Measurements from ENCODE around the gene SKIC8.

SKIC8 gene

DNA sequence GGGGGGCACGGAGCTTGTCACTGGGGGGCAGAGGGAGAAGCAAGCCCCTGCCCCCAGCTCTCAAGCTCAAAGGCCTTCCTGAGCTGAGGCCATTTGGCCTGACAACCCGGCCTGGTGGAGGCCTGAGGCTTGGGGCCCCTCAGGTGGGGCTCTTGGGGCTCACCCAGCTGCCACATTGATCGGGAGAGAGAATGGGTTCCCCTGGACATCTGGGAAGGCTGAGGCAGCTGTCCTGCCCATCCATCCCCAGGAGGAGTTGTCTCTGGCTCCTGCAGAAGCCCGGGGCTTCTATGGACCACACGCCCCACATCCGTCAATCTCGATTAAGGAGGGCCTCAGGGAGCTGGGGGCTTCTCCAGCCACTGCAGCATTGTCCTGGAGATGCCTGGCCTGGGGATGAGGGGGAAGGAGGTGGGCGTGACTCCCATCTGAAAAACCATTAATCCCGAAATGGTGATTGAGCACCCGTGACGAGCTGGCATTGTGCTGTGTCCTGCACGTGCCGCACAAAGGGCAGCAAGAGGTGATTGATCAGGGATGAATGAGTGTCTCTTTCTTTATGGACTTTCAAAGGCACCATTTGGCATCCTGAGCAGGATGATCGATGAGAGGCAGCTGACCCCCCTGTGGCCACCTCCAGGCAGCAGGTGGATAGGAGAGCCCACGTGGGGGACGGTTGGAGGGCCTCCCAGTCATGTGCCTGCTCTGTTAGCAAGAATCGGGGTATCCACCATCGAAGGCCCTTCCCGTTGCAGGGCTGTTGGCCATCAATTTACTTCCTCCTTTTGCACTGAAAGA, 23.5 kb upstream of the SKIC8 start:
- TF ChIP-seq, protein P1, sequence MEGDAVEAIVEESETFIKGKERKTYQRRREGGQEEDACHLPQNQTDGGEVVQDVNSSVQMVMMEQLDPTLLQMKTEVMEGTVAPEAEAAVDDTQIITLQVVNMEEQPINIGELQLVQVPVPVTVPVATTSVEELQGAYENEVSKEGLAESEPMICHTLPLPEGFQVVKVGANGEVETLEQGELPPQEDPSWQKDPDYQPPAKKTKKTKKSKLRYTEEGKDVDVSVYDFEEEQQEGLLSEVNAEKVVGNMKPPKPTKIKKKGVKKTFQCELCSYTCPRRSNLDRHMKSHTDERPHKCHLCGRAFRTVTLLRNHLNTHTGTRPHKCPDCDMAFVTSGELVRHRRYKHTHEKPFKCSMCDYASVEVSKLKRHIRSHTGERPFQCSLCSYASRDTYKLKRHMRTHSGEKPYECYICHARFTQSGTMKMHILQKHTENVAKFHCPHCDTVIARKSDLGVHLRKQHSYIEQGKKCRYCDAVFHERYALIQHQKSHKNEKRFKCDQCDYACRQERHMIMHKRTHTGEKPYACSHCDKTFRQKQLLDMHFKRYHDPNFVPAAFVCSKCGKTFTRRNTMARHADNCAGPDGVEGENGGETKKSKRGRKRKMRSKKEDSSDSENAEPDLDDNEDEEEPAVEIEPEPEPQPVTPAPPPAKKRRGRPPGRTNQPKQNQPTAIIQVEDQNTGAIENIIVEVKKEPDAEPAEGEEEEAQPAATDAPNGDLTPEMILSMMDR (IDR thresholded peaks at IDR 0.05; ENCODE audit: low read depth, low read length) = no peak
- Histone ChIP-seq H3K9me3 (ENCODE audit: severe bottlenecking) (no peaks in the 10 kb centered on the region), H3K27me3 (ENCODE audit: insufficient read depth, low read depth, severe bottlenecking) (no peaks in the 10 kb centered on the region), H3K27ac (no peak overlapping the region), H3K4me3 (ENCODE audit: low read depth, low read length) (no peak overlapping the region), H3K36me3 (no peaks in the 10 kb centered on the region)
- no peak for DNase-seq

- TF ChIP-seq, protein P1 (IDR thresholded peaks at IDR 0.05; ENCODE audit: low read depth, low read length) = no peak
- Histone ChIP-seq H3K9me3 (ENCODE audit: severe bottlenecking) (no peaks in the 10 kb centered on the region), H3K27me3 (ENCODE audit: insufficient read depth, low read depth, severe bottlenecking) (no peaks in the 10 kb centered on the region), H3K27ac (no peak overlapping the region), H3K36me3 (no peaks in the 10 kb centered on the region), H3K4me3 (ENCODE audit: low read depth, low read length) (no peak overlapping the region)
- DNase-seq = no peak
These were observed 22.8 kb upstream of the SKIC8 start for GRCh38 chr15:78322243-78322642.

DNA sequence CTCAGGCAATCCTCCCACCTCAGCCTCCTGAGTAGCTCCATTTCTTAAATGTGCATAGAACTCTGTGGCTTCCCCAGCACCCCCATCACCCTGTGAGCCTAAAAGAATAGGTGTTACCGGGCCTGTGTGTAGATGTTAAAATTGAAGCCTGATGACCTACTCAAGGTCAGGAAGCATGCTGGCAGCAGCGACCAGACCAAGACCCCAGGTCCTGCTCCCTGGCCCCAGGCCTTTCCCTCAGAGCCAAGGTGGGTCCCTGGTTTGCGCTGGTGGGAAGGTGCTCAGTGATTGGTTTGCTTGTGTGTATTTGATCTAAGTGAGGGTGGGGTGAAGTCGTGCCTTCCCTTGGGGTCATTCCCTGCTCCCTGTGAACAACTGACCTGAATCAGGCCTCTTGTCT, 22.4 kb upstream of the SKIC8 start:
- DNase-seq = no peak
- no peak overlapping the region for H3K4me3 ChIP-seq (ENCODE audit: low read depth, low read length)
- H3K9me3 ChIP-seq (ENCODE audit: severe bottlenecking) = no peaks in the 10 kb centered on the region
- no peak overlapping the region for H3K27ac ChIP-seq
- H3K27me3 ChIP-seq (ENCODE audit: insufficient read depth, low read depth, severe bottlenecking) = no peaks in the 10 kb centered on the region
- no peaks in the 10 kb centered on the region for H3K36me3 ChIP-seq
- TF ChIP-seq, protein P1 (IDR thresholded peaks at IDR 0.05; ENCODE audit: low read depth, low read length) = no peak

- H3K36me3 ChIP-seq = no peaks in the 10 kb centered on the region
- H3K27me3 ChIP-seq (ENCODE audit: insufficient read depth, low read depth, severe bottlenecking) = no peaks in the 10 kb centered on the region
- TF ChIP-seq, protein P1 (IDR thresholded peaks at IDR 0.05; ENCODE audit: low read depth, low read length) = no peak
- no peak overlapping the region for H3K4me3 ChIP-seq (ENCODE audit: low read depth, low read length)
- H3K27ac ChIP-seq = no peak overlapping the region
- DNase-seq = no peak
- H3K9me3 ChIP-seq (ENCODE audit: severe bottlenecking) = no peaks in the 10 kb centered on the region
These were observed 21.7 kb upstream of the SKIC8 start for GRCh38 chr15:78321041-78321570.

- Histone ChIP-seq H3K4me3 (ENCODE audit: low read depth, low read length) (no peak overlapping the region), H3K36me3 (no peaks in the 10 kb centered on the region), H3K27me3 (ENCODE audit: insufficient read depth, low read depth, severe bottlenecking) (no peaks in the 10 kb centered on the region), H3K27ac (no peak overlapping the region), H3K9me3 (ENCODE audit: severe bottlenecking) (no peaks in the 10 kb centered on the region)
- TF ChIP-seq, protein P1 (IDR thresholded peaks at IDR 0.05; ENCODE audit: low read depth, low read length) = no peak
- DNase-seq = no peak
These were observed 20.8 kb upstream of the SKIC8 start for GRCh38 chr15:78320183-78320582.

Data from WERI-Rb-1 (cell line).